ENCODE results near the gene COL11A2. TPM values are rescaled to one million over a fixed set of nuclear protein-coding genes. Genes with fewer than 3 reads are reported as not detected.

COL11A2 gene
- total RNA-seq, 1 experiment from 2014 or later, result 7.6 TPM

DNA sequence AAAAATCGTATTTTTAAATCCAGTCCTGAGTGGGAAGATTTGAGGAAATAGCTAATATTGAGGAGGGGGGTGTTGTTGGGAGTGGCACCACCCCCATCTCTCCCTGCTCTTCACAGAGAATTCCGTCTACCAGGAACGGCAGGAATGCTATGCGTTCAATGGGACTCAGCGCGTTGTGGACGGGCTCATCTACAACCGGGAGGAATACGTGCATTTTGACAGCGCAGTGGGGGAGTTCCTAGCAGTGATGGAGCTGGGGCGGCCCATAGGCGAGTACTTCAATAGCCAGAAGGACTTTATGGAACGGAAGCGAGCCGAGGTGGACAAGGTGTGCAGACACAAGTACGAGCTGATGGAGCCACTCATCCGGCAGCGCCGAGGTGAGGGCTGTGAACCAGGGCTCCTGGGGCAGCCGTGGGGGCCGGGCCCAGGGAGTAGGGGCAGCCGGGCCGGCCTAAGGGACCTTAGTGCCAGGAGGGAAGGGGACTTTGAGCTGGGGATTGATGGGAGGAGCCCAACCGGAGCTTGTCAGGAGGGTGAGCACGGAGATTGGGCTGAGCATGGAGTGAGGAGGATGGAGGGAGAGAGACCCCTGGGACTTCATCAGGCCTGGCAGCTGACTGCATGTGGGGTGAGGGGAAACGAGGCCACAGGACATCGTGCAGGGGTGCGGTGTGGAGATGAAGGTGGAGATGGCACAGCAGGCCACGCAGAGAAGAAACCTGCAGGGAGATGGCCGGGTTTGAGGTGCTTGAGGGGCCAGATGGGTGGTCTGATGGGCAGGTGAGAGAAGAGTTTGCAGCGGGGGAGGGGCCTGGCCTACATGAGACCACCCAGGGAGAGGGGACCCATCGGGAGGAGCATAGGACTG, 75.2 kb downstream of the COL11A2 start:
- ATAC-seq, result no peak
- ChIA-PET CTCF (no interaction called here), POLR2A (no interaction called here), RAD21 (ENCODE audit: low non-redundant PET in 1 of 2, low total read pairs in 2 of 2, uncharacterized antibody in 2 of 2, unreplicated experiment in 2 of 2) (no interaction called here)
- no TSS peak for BruUV-seq (replicated peaks)
- no peak overlapping the region for H3K4me2 ChIP-seq (ENCODE audit: low read length)
- H3K4me3 ChIP-seq (replicated peaks in 1 of 2; ENCODE audit: low read depth in 1 of 2, low read length in 2 of 2), result no peak overlapping the region
- peaks cover 16% of the 10 kb centered on the region; the same call in 1 of the 2 replicates for H3K27me3 ChIP-seq (ENCODE audit: insufficient read depth, low read length)
- H3K9ac ChIP-seq (ENCODE audit: low read length), result no peak overlapping the region
- intact Hi-C loops (cut with micrococcal nuclease), result no loop called here
- H3K36me3 ChIP-seq (ENCODE audit: control insufficient read depth in 1 of 2, insufficient read depth in 2 of 2, low read length in 2 of 2), result no peaks in the 10 kb centered on the region
- H2AFZ ChIP-seq (ENCODE audit: low read depth, low read length, poor library complexity, severe bottlenecking), result no peak overlapping the region
- H3K9me3 ChIP-seq (ENCODE audit: control insufficient read depth in 1 of 2, insufficient read depth in 1 of 2, low read depth in 1 of 2, low read length in 2 of 2), result no peaks in the 10 kb centered on the region
- no peaks in the 10 kb centered on the region for H3K79me2 ChIP-seq (ENCODE audit: insufficient read depth, low read length)
- no peak for DNase-seq (ENCODE audit: low read depth, low spot score)
- no peak overlapping the region for H3K27ac ChIP-seq (ENCODE audit: low read depth, low read length)
- no peaks in the 10 kb centered on the region; a peak in 2 of 4 replicates for H3K4me1 ChIP-seq (ENCODE audit: control insufficient read depth in 1 of 2, insufficient read depth in 2 of 2, low read length in 2 of 2)
- no peaks in the 10 kb centered on the region for H3K9me2 ChIP-seq (ENCODE audit: insufficient read depth)
- TF ChIP-seq RAD21 (IDR thresholded peaks at IDR 0.05; ENCODE audit: low read depth) (no peak), SIN3A (IDR thresholded peaks at IDR 0.05; ENCODE audit: low read depth) (no peak), FOSL1 (IDR thresholded peaks at IDR 0.05; ENCODE audit: low read depth) (no peak), SRF (IDR thresholded peaks at IDR 0.05; ENCODE audit: low read depth) (no peak), JUND (IDR thresholded peaks at IDR 0.05) (no peak), TCF7L2 (IDR thresholded peaks at IDR 0.05; ENCODE audit: borderline replicate concordance, extremely low read depth, insufficient read depth, insufficient read length) (no peak), ZNF274 (IDR thresholded peaks at IDR 0.05; ENCODE audit: low read depth, low read length) (no peak), SP1 (IDR thresholded peaks at IDR 0.05; ENCODE audit: low read depth) (no peak), EGR1 (IDR thresholded peaks at IDR 0.05; ENCODE audit: low read depth) (no peak), EZH2phosphoT487 (IDR thresholded peaks at IDR 0.05; ENCODE audit: borderline replicate concordance) (no peak), CBX3 (IDR thresholded peaks at IDR 0.05; ENCODE audit: low read depth) (no peak), YY1 (IDR thresholded peaks at IDR 0.05; ENCODE audit: extremely low read depth, insufficient replicate concordance, low read depth, low read length) (no peak), POLR2A (IDR thresholded peaks at IDR 0.05; ENCODE audit: borderline replicate concordance, extremely low read depth, insufficient read depth, insufficient read length) (no peak), ELF1 (IDR thresholded peaks at IDR 0.05; ENCODE audit: borderline replicate concordance, low read depth) (no peak), EZH2 (IDR thresholded peaks at IDR 0.05) (no peak)
- TF ChIP-seq, protein P1, sequence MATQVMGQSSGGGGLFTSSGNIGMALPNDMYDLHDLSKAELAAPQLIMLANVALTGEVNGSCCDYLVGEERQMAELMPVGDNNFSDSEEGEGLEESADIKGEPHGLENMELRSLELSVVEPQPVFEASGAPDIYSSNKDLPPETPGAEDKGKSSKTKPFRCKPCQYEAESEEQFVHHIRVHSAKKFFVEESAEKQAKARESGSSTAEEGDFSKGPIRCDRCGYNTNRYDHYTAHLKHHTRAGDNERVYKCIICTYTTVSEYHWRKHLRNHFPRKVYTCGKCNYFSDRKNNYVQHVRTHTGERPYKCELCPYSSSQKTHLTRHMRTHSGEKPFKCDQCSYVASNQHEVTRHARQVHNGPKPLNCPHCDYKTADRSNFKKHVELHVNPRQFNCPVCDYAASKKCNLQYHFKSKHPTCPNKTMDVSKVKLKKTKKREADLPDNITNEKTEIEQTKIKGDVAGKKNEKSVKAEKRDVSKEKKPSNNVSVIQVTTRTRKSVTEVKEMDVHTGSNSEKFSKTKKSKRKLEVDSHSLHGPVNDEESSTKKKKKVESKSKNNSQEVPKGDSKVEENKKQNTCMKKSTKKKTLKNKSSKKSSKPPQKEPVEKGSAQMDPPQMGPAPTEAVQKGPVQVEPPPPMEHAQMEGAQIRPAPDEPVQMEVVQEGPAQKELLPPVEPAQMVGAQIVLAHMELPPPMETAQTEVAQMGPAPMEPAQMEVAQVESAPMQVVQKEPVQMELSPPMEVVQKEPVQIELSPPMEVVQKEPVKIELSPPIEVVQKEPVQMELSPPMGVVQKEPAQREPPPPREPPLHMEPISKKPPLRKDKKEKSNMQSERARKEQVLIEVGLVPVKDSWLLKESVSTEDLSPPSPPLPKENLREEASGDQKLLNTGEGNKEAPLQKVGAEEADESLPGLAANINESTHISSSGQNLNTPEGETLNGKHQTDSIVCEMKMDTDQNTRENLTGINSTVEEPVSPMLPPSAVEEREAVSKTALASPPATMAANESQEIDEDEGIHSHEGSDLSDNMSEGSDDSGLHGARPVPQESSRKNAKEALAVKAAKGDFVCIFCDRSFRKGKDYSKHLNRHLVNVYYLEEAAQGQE (IDR thresholded peaks at IDR 0.05; ENCODE audit: low read depth), result no peak
- TF ChIP-seq, protein P2, sequence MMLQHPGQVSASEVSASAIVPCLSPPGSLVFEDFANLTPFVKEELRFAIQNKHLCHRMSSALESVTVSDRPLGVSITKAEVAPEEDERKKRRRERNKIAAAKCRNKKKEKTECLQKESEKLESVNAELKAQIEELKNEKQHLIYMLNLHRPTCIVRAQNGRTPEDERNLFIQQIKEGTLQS (IDR thresholded peaks at IDR 0.05), result no peak
- TF ChIP-seq, protein P3, sequence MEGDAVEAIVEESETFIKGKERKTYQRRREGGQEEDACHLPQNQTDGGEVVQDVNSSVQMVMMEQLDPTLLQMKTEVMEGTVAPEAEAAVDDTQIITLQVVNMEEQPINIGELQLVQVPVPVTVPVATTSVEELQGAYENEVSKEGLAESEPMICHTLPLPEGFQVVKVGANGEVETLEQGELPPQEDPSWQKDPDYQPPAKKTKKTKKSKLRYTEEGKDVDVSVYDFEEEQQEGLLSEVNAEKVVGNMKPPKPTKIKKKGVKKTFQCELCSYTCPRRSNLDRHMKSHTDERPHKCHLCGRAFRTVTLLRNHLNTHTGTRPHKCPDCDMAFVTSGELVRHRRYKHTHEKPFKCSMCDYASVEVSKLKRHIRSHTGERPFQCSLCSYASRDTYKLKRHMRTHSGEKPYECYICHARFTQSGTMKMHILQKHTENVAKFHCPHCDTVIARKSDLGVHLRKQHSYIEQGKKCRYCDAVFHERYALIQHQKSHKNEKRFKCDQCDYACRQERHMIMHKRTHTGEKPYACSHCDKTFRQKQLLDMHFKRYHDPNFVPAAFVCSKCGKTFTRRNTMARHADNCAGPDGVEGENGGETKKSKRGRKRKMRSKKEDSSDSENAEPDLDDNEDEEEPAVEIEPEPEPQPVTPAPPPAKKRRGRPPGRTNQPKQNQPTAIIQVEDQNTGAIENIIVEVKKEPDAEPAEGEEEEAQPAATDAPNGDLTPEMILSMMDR (IDR thresholded peaks at IDR 0.05 in 2 of 3, conservative IDR thresholded peaks at IDR 0.05 in 1 of 3; ENCODE audit: borderline replicate concordance in 1 of 3, insufficient read depth in 1 of 3, low read depth in 2 of 3, low read length in 2 of 3), result no peak
- H4K20me1 ChIP-seq (ENCODE audit: insufficient read depth), result no peaks in the 10 kb centered on the region
